HG03045 (cell line): ENCODE results near the gene SLC16A9.
"Not testable (repeated sequence)": the region's sequence is repeated elsewhere in the genome, so short reads cannot be mapped to it uniquely, and the experiment has no call there.

Source experiments
- ATAC-seq: cut with Tn5 transposase; IDR thresholded peaks from one replicate; pipeline ENCODE4 v1.9.1; 2021; ENCODE audit warnings: mild to moderate bottlenecking, moderate library complexity; ENCODE audit not compliant: unreplicated experiment

Gene SLC16A9

DNA sequence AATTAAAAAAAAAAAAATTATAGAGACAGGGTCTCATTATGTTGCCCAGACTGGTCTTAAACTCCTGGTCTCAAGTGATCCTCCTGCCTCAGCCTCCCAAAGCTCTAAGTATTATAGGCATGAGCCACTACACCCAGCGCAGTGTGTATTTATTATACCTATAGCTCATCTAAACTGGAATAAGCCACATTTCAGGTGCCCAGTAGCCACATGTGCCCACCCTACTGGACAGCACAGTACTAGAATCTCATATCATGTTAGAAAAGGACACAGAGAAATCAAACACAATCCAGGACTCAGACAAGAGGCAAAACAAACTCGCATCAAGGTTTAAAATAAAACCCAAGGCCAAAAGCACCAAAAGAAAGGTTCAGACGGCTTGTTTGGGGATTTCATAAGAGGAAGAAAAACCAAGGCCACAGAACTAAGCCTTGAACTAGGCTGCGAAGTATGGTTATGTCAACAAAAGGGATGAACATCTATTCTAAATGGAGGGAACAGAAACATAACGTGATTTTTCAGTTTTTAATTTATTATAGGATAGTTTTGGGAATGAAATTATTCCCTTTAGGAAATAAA, 32.3 kb downstream of the SLC16A9 start:
- no peak for ATAC-seq

DNA sequence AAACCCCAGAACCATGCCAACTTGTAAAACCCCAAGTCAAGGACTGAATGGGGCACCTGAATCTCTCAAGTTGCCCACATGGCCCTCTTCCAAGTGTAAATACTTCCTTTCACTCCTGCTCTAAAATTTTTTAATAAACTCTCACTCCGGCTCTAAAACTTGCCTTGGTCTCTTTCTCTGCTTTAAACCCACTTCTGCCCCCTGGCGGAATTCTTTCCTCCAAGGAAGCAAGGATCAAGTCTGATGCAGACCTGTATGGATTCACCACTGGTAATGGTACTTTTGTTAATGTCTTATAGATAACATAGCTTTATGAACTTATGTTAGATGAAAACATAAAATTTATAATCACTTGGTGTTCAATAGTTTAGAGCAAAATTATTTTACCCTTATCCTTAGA, 33.8 kb downstream of the SLC16A9 start:
- no peak for ATAC-seq

DNA sequence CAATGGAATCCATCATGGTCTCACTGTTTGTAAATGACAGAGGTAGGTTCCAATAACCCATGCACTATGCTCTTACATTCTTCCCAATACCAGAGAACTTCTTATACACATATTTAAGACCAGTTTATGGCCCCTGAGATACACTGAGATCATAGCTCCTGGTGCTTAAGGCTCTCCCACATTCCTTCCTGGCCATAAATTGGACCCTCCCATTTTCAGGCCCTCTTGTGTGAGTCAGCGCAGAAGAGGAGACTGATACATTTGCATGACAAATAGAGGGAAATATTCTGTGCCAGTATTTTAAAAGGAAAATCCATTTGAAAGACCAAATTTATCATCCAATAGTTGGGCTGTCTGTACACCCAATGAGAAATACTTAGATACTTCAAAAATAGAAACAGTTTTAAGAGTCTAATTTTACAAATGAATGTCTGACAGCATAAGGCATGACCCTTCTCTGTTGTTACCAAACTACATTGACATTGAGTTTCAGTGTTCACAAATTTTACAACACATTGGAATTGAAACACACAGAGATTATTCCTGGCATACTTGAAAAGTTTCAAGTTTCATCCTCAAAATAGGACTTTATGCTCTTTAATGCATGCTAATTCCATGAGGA, 35.3 kb downstream of the SLC16A9 start:
- ATAC-seq: no peak

DNA sequence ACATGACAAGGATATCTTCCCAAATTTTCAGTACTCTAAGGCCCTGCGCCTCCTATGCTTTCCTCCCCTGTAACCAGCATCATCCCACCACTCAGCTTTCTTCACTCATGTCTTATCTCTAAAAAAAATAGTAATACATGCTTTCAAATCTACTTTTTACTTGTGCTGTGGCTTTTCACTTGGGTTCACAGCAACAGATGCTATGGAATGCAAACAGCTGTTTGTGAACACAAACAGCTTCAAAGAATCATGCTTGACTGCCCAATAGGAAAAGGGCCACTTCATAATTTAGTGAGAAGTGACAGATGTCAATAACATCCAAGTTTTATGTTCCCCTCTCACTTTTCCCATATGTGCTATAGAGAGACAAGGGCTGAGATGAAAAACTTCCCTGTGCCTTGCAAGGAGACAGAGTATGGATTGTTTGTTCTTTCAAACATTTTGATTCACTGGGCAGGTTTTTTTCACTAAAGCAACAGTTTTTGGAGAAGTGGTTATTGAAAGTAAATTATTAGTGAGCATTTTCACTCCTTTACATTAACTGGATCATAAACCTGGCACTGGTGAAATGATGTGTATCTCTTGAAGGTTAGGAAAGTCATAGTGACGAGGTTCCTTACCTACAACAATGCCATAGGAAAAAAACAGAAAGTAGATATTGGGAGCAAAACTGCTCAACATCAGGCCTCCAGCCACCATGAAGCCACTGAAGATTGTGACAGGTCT, 37.3 kb downstream of the SLC16A9 start:
- no peak for ATAC-seq

DNA sequence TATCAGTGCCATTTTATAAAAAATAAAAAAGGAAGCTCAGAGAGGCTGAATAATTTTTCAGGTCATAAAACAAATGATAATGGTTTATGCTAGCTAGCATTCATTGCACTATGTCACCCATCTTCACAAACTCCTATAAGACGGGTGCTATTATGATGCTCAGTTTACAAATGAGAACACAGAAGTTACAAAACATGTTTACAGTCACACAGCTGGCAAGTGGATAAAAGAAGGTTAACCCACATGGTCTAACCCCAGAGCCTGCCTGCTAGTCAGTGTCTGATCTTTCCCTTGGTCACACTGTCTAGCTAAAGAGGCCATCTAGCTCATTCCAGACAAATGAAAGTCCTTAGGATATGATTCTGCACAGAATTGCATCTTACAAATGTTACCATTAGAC, 39.4 kb downstream of the SLC16A9 start:
- no peak for ATAC-seq

DNA sequence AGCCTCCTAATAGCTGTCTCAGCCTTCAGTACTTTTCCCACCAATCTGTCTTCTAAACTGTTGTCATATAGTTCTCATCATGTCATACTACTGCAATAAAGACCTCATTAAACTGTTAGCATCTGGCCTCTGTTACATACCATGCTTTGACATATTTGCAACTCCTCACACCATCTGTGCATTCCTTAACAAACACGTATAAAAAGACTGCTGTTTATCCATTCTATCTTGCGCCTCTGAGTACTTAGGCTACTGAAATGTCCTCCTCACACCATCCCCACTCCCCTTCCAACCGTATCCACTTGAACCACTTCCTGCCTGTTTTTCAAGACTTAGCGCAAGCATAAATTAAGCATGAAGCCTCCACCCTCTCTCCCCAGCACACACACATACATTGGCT, 41.6 kb downstream of the SLC16A9 start:
- ATAC-seq: no peak

DNA sequence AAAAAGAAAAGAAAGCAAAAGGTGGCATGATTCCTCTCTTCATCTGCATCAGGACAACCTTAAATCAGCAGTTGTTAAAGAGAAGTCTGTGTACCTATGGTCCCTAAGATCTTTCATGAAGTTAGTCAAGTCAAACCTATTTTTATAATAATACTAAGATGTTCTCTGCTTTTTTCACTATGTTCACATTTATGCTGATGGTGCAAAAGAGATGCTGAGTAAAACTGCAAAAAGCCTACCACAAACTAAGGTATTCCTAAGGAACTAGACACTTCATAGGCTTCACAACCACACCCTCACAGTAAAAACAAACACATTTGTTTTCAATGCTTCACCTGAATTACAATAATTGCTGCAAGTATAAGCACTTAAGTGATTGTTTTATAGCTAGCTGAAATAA, 43.3 kb downstream of the SLC16A9 start:
- ATAC-seq: no peak

DNA sequence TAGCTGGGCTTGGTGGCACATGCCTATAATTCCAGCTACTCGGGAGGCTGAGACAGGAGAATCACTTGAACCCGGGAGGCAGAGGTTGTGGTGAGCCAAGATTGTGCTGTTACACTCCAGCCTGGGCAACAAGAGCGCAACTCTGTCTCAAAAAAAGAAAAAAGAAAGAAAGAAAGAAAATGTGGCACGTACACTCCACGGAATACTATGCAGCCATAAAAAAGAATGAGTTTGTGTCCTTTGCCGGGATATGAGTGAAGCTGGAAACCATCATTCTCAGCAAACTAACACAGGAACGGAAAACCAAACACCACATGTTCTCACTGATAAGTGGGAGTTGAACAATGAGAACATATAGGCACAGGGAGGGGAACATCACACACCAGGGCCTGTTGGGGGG, 46.4 kb downstream of the SLC16A9 start:
- not testable (repeated sequence) for ATAC-seq

DNA sequence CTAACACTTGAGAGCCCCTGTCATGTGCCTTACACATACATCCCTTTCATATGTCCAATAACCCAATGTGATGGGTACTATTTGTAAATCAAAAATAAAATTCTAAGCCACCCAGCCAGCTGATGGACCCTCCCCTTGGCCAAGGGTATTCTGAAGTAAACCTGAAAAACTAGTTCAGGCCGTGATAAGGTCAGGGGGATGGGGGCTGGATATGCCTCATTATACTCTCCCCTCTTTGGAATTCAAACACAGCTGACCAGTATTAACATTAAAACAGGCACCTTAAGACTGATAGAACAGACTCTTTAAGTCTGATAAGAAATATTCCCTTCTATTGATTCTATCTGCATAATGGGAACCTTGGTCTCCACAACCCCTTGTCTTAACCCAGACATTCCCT, 51.9 kb downstream of the SLC16A9 start:
- ATAC-seq: no peak

DNA sequence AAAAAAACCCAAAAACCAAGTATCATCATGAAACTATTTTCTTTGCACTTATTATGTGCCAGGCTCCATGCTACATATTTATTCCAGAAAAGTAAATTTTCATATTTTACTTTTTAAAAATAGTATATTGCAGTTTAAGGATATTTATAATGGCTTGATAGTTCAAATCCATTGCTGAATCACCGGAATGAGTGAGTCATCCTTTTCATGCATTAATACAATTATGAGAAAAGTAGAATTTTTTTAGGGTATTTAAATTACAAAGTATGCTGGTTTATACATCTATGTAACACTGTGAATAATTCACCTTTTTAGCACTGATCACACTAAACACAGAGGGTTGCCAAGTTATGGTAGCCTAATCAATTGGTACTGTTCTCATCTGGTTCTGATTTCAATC, 54.3 kb downstream of the SLC16A9 start:
- ATAC-seq: no peak

DNA sequence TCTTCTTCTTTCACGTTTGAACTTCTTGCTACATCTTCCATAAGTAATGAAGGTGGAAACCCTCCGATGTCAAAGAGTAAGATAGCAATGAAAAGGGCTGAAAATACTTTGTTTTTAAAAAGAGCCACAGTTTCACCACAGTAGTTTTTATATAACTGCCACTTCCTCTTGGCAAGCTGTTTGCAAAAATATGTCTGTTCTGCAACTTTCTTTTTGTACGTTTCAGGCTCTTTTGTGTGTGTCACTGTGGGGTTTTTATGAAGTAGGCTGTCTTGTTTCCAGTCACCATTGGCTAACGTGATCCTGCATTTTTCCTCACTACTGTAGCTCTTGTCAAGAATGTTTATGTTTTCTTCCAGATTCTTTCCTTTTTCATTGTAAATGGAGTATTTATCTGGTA, 55.6 kb downstream of the SLC16A9 start:
- ATAC-seq: no peak

DNA sequence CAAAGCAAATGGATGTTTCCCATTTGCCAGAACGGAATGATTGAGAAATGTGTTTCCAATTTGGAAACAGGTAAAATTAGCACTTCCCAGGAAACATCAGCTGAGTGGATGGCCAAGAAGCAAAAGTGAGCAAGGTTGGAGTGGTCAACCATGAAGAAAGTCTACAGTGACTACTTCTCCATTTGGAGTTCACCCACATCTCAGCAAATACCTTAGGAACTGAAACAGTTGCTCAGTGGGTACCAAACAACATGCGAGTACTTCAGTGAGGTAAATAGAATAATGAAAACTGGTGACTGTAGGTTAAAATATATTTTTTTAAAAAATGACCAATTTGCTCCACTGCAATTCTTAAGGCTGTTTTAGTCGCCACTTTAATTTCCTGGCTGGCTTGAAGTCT, 57.7 kb downstream of the SLC16A9 start:
- ATAC-seq: no peak

DNA sequence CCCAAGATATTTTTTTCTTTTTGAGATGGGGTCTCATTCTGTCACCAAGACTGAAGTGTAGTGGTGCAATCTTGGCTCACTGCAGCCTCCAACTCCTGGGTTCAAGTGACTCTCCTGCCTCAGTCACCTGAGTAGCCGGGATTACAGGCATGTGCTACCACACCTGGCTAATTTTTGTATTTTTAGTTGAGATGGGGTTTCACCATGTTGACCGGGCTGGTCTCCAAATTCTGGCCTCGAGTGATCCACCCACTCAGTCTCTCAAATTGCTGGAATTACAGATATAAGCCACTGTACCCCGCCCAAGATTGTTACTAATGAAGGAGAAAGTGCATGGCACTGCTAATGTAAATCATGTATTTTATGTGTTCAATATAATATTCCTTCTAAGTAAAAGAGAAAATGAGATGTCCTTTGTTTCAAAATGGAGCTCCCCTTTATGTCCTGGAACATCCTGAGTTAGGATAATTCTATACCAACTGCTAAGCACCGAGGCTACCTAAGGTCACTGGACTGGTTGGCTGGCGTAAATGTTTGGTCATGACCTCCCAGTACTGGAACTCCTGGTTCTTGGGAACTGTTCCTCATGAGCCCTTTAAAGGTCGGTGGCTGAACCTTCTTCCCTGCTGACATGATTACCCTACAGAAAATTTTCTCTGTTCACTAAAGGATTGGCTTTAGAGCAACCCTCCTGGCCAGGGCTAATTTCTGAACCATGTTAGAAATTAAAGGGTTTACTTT, 59.9 kb downstream of the SLC16A9 start:
- no peak for ATAC-seq

DNA sequence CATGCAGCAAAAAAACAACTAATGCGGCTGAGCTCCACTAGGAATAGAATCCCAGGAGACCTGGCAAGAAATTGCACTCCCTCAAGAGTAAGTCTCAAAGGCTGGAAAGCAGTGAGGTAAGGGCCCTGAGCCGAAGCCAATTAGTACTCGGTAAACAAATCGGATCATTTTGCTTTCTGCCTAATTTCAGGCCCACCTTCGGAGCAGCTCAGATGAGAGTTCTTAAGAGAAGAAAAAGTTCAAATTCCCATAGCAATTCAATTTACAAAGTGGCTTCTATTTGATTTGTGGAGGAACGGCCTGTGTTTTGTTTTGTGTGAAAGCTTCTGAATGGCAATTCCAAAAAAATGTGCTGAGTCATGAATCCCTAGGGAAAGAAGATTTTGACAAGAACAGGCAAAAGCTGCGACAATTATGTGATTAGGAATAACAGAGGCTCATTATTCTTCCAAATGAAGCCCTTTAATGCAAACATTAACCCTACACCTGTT, 60.9 kb downstream of the SLC16A9 start:
- ATAC-seq: no peak

DNA sequence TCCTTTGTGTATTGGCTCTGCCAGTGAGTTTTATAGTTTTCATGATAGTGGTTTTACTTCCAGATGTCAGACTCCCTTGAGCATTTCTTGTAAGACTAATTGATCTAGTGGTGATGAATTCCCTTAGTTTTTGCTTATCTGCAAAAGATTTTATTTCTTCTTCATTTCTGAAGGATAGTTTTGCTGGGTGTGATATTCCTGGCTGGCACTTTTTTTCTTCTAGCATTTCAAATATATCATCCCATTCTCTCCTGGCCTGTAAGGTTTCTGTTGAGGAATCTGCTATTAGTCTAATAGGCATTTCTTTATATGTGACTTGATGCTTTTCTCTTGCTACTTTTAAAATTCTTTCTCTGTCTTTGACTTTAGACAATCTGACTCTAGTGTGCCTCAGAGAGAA, 64.8 kb downstream of the SLC16A9 start:
- no peak for ATAC-seq

DNA sequence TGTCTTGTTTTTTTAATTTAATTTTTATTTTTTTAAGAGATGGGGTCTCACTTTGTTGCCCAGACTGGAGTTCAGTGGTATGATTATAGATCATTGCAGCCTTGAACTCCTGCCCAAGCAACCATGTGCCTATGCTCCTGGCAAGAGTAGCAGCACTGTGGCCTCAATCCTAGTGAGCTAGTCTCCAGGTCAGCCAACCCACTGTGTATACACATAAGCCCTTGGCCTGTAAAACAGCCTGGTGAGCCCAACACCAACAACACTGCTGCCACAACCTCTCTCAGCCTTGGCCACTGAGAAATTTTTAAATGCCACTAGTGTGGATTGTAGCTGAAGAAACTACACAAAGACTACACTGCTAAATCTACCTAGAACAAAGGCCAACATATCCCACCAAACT, 68.0 kb downstream of the SLC16A9 start:
- not testable (repeated sequence) for ATAC-seq

DNA sequence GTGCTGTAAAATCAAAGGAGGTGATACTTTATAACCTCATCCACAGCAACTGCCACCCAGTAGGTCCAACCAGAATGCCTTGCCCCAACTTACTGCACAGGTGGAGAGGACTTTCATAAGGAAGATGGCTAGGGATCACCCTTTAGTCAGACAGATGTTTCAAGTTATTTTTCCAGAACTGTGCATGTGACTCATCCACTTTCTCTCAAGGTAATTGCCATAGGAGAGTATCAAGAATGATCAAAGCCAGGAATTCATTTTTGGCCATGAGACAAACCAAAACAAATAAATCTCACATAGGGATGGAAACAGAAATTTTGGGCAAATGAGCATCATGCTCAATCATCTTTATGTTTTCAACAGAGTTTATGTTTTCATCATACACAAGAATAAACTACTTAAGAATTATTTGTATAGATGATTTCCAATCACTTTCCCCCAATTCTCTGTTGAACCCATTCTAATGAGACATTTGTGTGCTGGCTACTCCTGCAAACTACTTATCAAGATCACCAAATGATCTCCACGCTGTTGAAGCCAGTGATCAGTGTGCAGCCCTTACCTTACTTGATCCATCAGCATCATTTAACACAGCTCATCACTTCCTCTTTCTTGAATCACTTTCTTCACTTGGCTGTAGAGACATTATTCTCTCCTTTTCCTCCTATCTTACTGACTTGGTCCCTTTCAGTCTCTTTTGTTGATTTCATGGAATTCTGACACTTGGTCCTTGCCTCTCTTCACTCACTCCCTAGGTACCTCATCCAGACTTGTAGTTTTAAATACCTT, 74.0 kb downstream of the SLC16A9 start:
- ATAC-seq: no peak

DNA sequence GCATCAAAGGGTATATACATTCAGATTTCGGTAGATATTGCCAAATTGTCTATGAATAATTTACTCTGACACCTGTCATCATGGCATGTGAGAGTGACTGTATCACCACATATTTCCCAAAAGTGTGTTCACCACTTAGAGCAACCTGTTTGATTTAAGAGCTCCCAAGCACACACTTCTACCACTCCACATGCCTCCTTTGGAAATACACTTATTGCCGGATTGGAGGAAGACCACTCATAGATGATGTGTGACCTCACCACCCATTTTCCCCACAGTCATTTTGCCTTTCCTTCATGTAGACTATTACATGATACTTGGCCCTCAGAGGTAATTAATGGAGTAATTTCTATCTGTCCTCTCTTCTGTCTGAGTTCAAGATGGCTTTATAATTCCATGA, 75.5 kb downstream of the SLC16A9 start:
- no peak for ATAC-seq

DNA sequence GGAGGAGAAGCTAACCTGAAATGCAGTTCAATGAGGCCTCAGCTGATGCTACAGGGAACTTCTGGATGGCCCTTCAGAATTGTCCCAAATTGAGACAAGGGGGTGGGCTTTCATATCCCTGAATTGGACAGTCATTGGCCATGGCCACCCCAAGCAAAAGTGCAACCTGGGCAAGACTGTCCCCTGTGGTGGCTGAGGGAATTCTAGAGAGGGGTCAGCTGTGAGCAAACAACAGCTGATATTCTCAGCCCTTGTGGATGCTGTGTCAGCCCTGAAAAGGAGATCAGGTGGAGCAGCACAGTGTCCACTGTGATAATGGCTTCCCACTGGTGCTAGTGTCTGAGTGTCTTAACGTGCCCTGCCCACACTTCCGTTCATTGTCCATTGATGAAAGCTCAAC, 76.6 kb downstream of the SLC16A9 start:
- no peak for ATAC-seq

DNA sequence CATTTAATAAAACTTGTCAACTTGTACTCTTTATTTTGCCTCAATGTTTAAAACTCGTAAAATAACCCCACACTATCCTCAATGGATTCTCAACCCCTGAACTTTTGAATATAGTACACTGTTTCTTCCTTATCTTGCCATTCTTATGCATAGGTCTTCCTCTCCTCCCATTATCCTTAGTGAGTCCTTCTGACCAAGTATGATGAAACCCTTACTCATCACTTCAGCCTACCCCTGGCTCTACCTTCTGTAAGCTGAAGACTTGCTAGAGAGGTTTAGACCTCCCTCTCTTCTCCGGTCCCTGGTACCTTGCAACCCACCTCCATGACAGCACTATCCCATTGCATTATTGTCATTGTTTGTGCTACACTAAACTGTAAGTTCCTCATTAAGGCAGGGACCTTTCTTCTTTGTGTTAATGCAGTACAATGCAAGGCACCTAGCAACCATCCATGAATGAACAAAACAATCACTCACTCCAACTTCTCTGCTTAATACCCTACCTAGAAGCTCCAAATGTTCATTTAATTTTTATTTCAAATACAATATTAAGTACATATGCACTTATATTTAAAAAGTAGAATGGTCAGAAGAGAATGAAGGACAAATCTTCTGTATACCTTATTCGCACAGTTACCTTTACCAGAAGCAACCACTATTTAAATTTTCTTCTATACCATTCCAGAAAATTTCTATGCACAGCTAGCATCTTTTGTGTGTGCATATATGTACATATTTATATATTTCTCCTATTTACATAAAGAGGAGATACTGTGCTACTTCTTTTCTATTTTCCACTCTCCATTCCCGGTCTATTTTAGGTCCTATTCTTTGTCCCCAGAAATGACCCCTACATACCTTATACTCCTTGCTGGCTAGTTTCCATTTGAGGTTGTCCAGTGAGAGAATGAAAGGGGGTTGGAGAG, 77.5 kb downstream of the SLC16A9 start:
- ATAC-seq: no peak
